Measurements from ENCODE around the gene IGF1R.

IGF1R gene

DNA sequence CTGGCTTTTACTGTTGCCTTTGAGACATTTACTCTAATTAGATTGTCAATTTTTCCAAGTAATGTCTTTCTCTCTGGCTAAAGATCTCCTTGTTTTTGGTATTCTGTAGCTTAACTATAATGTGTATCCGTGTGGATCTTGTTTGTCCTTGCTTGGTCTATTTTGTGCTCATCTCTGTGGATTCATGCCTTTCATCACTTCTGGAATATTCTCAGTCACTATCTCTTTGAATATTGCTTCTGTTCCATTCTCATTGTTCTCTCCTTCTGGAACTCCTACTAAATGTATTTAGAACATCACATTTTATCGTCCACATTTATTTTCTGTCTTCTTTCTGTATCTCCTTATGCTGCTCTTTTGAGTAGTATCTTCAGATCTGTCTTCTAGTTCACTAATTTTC lies 346.6 kb downstream of the IGF1R start:
- POLR2A ChIA-PET, result no interaction called here
- CTCF ChIA-PET, result interaction anchor here (0.8 kb wide), 1 partner anchor 18 kb away, joined by 3 read pairs; no protein-coding TSS in a partner anchor
- TF ChIP-seq, protein P1, sequence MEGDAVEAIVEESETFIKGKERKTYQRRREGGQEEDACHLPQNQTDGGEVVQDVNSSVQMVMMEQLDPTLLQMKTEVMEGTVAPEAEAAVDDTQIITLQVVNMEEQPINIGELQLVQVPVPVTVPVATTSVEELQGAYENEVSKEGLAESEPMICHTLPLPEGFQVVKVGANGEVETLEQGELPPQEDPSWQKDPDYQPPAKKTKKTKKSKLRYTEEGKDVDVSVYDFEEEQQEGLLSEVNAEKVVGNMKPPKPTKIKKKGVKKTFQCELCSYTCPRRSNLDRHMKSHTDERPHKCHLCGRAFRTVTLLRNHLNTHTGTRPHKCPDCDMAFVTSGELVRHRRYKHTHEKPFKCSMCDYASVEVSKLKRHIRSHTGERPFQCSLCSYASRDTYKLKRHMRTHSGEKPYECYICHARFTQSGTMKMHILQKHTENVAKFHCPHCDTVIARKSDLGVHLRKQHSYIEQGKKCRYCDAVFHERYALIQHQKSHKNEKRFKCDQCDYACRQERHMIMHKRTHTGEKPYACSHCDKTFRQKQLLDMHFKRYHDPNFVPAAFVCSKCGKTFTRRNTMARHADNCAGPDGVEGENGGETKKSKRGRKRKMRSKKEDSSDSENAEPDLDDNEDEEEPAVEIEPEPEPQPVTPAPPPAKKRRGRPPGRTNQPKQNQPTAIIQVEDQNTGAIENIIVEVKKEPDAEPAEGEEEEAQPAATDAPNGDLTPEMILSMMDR (IDR thresholded peaks at IDR 0.05; ENCODE audit: control extremely low read depth, extremely low read depth, low read depth, missing control alignments), result no peak

DNA sequence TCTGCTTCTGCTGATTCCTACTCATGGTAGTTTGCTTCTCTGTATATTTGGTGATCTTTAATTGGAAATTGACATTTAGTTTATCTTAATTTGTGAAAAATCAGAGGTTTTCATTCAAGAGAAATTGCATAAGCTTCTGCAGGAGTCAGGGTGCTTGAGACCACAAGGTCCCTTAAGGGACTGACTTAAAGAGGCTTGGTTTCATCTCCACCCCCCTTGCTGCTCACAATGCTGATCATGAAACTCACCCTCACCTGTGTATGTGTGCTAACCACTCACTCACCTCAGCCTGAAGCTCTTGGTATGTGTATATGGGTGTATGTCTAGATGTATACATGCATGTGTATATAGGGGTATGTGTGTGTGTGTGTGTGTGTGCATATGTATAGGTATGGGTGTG lies 347.8 kb downstream of the IGF1R start:
- no peak for DNase-seq (ENCODE audit: extremely low spot score)
- TF ChIP-seq, protein P1 (IDR thresholded peaks at IDR 0.05; ENCODE audit: control extremely low read depth, extremely low read depth, low read depth, missing control alignments), result no peak
- CTCF ChIA-PET, result interaction anchor here (1.3 to 2.0 kb wide), 2 partner anchors 10 to 14 kb away, joined by 3 to 4 read pairs; no protein-coding TSS in a partner anchor
- POLR2A ChIA-PET, result no interaction called here

More for the DNA sequence above, 346.6 kb downstream of the IGF1R start:
- DNase-seq (ENCODE audit: extremely low spot score), result no peak

DNA sequence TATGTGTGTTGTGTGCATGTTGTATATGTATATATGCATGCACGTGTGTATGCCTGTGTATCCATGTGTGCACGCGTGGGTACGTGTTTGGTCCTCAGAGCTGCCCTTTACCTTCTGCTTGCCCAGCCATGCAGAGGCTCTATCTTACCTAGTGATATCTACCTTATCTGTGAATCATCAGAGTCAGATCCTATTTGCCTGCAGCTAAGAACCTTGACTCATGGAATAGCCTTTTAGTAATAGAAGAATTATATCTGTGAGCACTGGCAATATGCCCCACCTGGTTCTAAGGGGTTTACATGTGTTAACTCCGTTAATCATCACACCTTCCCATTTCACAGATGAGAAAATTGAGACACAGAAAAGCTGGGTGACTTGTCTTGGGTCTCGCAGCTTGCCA lies 348.3 kb downstream of the IGF1R start:
- ChIA-PET CTCF (interaction anchor here (1.3 to 2.0 kb wide), 2 partner anchors 10 to 14 kb away, joined by 3 to 4 read pairs; no protein-coding TSS in a partner anchor), POLR2A (no interaction called here)
- TF ChIP-seq, protein P1 (IDR thresholded peaks at IDR 0.05; ENCODE audit: control extremely low read depth, extremely low read depth, low read depth, missing control alignments), result no peak
- no peak for DNase-seq (ENCODE audit: extremely low spot score)

DNA sequence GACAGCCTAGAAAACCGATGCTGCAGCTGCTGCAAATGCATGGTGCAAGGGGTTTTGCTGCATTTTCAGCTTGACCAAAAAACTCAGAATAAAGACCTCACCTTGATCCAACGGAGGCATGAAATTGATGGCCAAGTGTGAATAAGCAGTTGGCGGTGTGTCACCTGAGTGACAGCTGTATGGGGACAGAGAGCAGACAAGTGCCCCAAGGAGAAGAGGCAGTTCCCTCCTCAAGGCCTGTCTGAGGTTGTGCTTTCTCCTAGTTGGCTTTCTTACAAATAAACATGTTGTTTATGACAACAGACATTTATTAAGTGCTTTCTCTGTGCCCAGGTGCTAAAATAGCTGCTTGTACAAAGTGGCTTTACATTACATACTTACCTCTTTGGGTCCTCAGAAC lies 349.0 kb downstream of the IGF1R start:
- ChIA-PET POLR2A (no interaction called here), CTCF (interaction anchor here (2.0 kb wide), 1 partner anchor 9 kb away, joined by 4 read pairs; no protein-coding TSS in a partner anchor)
- TF ChIP-seq, protein P1 (IDR thresholded peaks at IDR 0.05; ENCODE audit: control extremely low read depth, extremely low read depth, low read depth, missing control alignments), result no peak
- DNase-seq (ENCODE audit: extremely low spot score), result no peak

DNA sequence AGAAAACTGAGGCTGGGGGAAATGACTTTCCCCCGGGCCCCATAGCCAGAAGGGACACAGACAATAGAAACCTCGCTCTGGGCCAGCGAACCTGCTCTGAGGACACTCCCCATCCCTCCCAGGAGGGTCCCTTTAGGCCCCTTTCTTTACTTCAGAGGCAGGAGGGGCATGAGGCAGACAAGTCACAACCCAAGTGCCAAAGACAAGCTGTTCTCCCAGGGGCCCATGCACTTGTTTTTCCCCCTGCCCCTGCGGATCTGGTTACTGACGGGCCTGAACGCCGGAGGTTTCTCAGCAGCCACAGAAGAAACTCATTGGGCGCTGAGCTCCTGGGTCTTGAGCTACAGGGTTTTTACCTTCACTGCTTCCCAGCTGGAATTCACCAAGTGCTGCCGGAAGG lies 349.4 kb downstream of the IGF1R start:
- TF ChIP-seq, protein P1 (IDR thresholded peaks at IDR 0.05; ENCODE audit: control extremely low read depth, extremely low read depth, low read depth, missing control alignments), result no peak
- ChIA-PET CTCF (interaction anchor here (2.0 kb wide), 1 partner anchor 9 kb away, joined by 4 read pairs; no protein-coding TSS in a partner anchor), POLR2A (no interaction called here)
- DNase-seq (ENCODE audit: extremely low spot score), result no peak

DNA sequence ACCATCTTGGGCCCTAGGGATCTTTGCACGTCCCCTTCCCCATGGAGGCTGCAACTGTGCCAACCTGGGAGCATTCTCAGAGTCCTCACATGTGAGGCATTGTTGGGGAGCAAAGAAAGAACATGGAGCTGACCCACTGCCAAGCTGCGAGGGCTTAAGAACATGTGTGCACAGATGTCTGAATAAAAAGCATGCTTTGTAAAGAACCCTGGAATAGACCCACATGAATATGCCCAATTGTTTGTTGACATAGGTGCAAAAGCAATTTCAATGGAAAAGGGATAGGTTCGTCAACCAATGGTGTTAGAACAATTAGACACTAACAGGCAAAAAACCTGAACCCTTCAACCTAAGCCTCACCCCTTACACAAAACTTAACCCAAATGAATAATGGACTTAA lies 349.9 kb downstream of the IGF1R start:
- TF ChIP-seq, protein P1 (IDR thresholded peaks at IDR 0.05; ENCODE audit: control extremely low read depth, extremely low read depth, low read depth, missing control alignments), result no peak
- CTCF ChIA-PET, result no interaction called here
- POLR2A ChIA-PET, result no interaction called here
- no peak for DNase-seq (ENCODE audit: extremely low spot score)

Data from GM10248 (cell line).